HG03196 (cell line): Measurements from ENCODE around the gene MYH15.

Source experiments
- ATAC-seq: cut with Tn5 transposase; IDR thresholded peaks from one replicate; pipeline ENCODE4 v1.9.1; 2021; ENCODE audit not compliant: unreplicated experiment

MYH15 gene

DNA sequence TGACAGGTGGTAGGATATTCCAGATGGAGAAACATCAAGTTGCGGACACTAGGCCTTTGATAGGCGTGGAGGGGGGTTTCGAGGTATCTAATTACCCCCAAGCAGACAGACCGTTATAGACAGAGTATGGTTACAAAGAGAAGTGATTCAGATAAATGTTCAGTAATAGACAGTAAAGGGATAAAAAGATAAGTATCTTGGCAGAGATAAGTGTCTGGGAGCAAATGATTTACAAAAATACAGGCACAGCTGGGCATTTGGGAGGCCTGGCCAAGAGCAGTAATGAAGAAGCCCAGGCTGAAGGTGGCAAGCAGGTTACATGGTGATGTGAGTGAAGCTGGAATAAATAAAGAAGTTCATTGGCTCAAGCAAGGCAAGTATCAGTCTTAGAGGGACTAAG, 659 bp upstream of the MYH15 start:
- ATAC-seq = no peak

DNA sequence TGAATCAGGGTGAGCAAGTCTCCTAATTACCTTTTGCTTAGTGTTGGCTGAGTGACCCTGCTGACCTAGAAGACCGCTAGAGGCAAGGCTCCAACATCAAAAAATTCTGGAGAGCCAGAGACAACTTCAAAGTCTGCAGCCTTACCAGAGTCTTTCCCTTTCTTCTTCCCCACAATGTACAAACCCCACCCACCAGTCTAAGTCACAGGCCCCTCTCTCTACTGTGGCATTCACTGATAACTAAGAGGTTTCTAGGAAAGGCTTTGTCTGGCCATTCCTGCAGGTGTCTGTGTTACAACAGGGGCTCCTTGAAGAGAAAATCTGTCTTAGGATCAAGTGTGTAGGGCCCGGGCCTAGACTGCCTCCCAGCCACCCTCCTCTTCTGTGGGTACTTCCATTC, 525 bp downstream of the MYH15 start:
- ATAC-seq = no peak

DNA sequence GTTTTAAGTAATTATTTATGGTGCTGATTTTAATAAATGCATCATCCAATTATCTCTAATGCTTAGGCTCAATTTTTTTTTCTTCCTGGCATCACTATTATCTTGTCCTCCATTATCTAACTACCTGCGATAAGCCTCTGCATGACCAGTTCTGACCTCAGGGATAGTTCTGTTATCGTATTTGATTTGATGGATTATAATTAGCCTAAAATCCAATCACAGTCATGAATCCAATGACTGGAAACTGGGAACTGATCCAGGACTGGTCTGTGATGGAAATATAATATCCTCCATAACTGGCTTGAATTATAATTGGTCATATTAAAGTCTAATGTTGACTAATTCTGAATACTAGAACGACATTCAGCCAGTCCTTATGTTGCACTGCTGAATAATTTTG, 1.1 kb downstream of the MYH15 start:
- ATAC-seq = no peak

DNA sequence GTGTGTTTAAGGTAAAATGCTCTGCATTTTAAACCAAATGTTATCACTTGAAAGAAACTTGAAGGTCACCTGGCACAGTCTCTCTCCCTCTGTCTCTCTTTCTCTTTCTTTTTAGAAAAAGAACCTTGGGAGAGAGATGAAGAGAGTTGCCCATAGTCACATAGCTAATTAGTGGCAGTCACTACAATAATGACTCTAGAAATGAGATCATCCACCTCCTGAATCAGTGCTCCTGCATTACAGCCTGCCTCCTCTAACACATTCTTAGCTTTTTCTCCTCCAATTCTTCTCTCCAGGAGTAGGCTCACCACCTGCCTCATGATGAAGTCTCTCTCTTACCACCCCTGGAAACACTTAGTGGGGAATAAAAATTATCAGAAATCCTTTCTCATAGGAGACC, 2.5 kb downstream of the MYH15 start:
- no peak for ATAC-seq

DNA sequence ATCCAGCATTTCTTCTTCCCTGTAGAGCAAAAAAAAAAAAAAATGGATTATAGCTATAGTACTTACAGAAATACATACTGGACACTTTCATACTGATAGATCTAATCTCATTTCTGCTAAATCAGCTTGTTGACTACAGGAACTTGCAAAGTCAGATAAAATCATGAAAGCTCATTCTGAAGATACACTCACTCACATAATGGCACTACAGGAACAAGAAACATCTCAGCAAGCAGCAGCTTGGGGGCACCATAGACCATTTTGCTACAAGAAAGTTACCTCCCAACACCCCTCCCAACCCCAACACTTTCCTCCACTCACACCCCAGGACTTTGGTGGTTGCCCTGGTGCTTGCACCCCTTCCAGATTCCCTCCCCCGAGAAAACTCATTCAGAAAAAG, 4.6 kb downstream of the MYH15 start:
- ATAC-seq = no peak

DNA sequence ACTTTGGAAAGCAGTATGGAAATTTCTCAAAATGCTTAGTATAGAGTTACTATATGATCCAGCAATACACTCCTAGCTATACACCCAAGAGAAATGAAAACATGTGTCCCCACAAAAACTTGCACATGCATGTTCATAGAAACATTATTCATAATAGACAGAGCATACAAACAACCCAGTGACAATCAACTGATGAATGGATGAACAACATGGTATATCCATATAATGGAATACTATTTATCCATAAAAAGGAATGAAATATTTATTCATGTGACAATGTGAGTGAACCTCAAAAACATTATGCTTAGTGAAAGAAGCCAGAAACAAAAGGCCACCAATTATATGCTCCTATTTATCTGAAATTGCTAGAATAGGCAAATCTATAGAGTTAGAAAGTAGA, 6.7 kb downstream of the MYH15 start:
- ATAC-seq = no peak

DNA sequence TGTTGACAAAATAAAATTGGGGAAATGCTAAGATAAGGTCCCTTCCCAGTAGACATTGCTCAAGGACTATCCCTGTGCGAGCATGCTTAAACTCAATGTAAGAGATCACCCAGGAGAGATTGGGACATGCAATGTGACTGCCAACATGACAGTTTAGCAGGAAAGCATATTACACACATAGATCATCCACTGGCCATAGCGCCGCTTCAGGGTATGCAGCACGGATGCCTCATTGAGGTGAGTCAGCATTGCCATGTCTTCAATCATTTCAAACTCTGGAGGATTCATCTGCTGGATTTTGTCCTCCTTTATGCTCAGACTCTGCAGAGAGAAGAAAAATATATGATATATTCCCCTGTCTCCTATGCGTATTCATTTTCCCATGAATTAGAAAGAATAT, 8.9 kb downstream of the MYH15 start:
- no peak for ATAC-seq

DNA sequence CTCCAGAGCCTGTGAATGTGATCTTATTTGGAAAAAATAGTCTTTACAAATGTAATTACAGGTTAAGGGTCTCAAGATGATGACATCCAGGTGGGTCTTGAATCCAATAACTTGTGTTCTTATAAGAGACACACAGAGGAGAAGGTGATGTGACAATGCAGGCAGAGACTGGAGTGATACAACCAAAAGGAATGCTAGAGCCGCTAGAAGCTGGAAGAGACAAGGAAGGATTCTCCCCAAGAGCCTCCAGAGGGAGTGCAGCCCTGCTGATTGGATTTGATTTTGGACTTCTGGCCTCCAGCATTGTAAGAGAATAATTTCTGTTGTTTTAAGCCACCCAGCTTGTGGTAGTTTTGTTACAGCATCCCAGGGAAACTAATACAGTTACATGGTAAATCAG, 9.7 kb downstream of the MYH15 start:
- no peak for ATAC-seq

DNA sequence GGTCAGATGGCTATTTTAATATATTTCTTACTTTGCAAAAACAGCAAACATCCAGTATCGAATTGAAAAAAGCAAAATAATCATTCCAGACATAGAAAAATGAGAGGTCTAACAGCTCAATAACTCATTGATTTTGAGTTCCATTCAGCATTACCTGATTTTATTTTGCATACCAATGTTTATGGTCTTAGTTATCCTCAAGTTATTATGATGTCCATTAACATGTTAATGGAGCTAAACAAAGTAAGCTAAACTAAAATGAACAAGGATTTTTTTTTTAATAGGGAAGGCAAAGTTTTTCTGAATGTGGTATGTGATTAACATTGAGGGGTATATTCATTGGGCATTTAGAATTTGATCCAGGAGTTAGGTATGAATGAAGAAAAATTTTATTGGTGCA, 13.1 kb downstream of the MYH15 start:
- ATAC-seq = no peak

DNA sequence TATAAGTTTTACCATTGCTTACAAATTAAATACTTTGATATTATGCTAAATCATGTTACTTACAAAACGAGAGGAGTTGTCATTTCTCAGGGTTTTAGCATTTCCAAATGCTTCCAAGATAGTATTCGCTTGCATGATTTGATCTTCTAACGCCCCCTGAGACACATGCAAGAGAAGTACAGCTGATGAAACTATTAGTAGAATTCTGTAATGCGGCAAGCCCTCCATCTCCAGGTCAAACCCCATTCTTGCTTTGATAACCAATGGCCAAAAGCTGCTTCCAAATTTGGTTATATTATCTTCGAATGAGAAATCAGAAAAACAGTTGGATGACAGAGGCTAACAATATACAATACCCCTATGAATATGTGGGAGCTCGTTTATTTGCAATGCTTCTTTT, 14.7 kb downstream of the MYH15 start:
- ATAC-seq = no peak

DNA sequence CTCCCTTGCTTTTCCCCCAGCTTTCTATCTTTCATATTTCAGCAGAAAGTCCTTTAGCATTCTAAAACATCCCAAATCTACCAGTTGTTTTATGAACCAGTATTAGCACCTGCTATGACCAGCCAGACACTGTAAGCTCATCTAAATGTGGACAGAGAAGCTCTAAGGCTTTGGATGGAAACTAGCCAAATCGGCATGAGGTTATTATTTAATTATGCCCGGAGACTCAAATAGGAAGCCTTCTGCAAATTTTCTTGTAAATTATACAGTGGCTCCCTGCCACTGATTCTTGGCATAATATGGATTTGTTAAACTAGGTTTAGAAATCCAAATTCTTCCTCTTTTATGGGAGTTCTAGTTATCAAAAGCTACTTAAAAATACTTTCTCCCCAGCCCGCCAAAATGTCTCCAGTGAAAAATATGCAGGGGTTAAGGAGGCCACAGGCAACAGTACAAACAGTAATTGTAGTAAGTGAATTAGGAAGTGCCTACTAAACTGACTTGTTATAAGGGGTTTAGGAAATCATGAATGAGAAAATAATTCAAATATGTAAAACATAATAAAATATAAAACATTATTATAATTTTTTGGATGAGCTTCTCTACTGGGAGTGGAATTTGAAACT, 15.4 kb downstream of the MYH15 start:
- no peak for ATAC-seq

DNA sequence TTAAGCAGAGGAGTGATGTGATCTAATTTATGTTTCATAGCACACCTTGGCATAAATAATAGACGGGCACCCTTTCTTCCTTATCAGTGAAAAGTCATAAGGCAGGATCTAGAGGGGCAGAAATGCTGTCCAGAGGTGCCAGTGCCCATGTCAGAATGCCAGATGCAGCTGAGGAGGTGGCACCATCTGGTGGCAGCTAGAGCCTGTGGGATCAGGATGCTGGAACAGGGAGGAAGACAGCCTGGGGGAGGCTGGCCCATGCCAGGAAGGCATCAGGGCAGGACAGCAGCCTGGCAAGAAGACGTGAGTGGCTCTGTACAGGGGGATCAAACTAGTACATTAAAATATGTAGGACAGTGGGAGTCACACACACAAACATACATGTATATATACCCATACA, 16.5 kb downstream of the MYH15 start:
- no peak for ATAC-seq

DNA sequence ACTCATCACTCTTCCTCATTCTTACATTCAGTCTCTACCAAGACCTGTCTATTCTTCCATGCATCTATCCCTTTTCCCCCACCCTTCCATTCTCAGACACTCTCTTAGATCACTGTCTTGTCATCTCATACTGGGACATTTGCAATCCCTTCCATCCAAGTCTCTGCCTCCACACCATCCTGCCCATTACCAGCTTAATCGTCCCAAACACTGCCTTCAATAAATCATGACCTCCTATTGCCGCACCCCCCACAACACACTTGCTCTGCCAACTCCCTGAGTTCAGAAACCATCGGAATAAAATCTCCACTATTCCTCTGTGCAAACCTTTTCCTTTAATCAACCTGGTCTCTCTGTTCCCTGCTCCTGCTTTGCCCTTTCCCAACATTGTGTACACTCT, 18.9 kb downstream of the MYH15 start:
- ATAC-seq = no peak

DNA sequence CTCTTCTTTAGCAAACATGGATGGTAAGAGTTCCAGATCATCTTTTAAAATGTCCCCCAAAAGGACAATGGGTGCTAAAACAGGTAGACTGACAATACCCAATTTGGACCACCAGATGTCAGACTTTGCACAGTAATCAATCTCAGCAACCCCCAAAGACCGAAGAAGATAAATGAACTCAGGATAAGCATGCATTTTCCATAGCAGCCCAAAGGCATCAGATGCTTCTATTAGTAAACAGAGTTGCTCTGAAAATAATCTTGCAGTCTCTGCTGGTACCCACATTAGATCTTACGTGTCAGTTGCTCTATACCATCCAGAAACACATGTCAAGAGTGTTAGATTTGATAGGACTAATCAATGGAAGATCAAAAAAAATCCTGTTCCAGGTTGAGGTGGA, 20.6 kb downstream of the MYH15 start:
- ATAC-seq = no peak

DNA sequence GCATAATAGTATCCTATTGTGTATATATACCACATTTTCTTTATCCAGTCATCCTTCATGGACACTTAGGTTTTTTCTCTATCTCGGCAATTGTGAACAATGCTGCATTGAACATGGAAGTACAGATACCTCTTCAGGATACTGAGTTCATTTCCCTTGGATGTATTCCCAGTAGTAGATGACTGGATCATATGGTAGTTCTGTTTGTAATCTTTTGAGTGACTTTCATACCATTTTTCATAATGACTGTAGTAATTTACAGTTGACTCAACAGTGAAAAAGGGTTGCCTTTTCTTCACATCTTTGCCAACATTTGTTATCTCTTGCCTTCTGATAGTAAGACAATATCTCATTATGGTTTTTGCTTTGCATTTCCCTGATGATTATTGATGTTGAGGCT, 21.8 kb downstream of the MYH15 start:
- ATAC-seq = no peak

DNA sequence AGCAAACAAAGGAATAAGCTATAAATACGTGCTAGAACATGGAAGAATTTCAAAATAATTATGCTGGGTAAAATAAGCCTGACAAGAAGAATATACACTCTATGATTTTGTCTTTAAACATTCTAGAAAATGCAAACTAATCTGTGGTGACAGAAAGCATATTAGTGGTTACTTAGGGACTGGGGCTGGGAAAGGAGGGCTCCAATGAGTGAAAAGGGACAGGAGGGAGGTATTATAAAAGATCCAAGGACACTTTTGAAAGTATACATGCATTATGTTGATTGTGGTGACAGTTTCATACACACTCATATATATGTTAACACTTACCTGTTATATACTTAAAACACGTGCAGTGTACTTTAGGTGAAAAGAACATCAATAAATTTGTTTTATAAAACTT, 23.0 kb downstream of the MYH15 start:
- no peak for ATAC-seq

DNA sequence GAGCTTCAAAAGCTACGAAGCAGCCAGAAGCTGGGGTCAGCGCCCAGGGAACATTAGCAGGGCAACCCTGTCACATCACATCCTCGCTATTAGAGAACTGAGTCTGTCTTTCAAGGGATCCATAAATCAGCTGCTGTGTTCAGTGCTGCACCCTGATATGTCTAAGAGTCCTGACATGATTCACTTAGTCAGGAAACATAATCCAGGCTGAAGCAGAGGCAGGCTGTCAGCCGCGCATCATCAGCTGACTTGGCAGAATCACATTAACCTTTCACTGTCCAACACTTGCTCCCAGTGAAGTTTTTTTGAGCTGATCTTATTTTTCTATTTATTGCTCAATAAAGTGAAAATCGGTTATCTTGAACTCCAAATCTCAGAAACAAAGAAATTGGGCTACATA, 23.5 kb downstream of the MYH15 start:
- no peak for ATAC-seq

DNA sequence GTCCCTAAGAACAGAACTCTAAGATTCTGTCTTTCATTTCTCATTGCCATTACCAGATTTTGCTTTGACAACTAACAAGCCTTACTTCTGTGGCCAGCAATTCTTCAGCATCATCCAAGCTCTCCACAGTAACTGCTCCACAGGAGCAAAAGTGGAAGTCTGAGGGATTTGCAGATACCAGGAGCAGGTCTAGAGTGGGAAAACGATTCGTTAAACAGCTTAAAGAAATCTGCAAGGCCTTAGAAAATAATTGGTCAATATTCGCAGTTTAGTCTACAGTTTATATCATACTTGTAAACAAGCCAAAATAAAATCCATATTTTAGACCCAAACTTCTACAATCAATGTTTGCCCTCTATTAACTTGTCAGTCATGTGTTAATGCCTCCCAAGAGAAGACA, 24.1 kb downstream of the MYH15 start:
- no peak for ATAC-seq

DNA sequence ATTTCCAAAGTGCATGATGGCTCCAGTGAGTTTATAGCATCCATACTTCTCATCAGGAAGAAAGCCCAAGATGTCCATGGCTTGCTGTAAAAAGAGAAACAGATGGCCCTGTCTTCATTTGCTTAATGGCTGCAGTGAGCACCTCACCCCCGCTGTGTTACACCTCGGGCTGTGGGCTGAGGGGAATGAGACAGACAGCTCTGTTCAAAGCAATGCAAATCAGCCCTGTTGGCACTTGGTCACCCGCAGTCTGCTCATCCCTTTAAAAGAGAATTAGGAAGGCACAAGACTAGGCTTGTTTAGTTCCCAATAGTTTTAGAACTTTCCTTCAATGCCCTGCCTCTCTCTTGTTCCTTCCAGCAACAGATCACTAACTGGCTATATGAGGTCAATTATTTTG, 25.2 kb downstream of the MYH15 start:
- ATAC-seq = no peak

DNA sequence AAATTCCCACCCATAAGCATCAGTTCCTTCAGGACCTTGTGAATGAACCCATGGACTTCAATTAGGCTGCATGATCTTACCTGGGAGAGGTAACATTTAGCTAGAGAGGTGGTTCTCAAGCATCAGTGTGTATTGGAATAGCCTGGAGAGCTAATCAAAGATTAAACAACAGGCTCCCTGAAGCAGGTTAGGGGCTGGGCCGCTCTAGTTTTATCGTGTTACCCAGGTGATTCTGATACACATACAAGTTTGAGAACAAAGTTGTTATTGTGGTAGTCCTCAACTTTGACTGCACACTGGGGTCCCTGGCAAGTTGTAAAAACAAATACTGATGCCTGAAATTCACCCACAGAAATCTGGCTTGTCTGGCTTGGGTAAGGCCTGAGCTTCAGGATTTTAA, 31.2 kb downstream of the MYH15 start:
- ATAC-seq = no peak

DNA sequence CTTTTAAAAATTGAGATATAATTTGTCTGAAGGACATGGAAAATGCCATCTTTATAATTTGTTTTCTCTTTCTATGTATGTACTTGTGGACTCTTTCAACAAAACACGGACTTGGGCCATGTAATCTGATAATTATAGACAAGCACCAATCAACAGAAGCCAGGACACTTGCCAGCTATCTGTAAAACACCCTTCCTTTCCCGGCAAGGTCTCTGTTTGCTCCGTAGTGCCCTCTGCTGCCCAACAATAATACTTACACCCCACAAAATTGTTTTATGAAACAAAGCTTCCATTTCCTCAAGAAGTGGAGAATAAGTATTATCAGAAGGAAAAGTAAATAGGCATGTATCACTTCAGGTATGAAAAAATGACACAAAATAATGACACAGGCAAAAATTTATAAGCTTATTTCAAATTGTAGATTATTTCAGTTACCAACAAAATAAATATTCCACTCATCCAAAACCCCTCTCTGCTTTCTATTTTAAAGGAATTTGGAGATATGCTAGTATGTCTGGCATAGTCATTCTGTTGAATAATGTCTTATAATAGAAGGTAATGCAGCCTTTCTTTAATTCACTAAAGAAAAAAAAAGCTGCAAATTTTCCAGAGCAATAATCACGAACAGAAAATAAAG, 32.8 kb downstream of the MYH15 start:
- ATAC-seq = no peak

DNA sequence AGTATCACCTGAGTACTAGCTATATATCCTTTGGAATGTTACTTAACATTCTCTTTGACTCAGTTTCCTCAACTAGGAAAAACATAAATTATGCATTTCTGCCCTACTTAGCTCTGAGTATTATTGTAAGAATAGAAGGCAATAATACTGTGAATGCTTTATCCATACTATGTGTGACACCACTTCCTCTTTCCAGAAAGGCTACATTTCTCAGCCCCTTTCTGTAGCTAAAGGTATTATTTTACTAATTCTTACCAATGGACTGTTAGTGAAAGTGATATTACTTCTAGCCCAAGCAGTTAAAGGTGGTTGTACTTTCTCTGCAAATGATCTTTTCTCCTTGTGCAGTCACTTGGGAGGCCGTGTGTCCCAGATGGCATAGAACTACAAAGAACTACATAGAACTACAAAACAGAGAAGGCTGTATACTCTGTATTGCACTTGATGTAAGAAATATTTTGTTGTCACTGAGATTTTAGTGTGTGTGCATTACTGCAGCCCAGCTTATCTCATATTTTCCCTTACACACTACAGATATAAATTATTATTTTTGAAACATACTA, 35.1 kb downstream of the MYH15 start:
- no peak for ATAC-seq

DNA sequence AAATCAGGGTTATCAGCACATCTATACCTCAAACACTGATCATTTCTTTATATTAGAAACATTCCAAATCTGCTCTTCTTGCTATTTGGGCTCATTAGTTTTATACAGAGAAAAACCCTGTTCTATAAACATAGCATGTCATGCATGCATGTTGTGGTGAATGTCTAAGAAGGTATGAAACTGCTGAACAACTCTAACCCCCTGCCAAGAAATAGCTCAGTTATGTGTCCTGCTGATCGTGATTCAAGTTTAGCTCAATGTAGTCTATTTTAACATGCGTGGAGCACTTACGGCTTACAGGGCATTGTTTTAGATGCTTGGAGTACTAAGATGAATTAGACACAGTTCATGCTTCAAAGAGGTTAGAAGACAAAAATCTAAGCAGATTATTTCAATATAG, 35.8 kb downstream of the MYH15 start:
- no peak for ATAC-seq
